AG08396 (cell line): ENCODE measurements around the gene PCSK4.
"Not testable (repeated sequence)": the region's sequence is repeated elsewhere in the genome, so short reads cannot be mapped to it uniquely, and the experiment has no call there.

Experiments used
- DNase-seq: peaks from one replicate; pipeline ENCODE4 v3.0.0; 2012; ENCODE audit warnings: low spot score, mixed read lengths

The PCSK4 gene

GRCh38 chr19:1522061-1522460 lies 31.9 kb upstream of the PCSK4 start:
- no peak for DNase-seq

DNA sequence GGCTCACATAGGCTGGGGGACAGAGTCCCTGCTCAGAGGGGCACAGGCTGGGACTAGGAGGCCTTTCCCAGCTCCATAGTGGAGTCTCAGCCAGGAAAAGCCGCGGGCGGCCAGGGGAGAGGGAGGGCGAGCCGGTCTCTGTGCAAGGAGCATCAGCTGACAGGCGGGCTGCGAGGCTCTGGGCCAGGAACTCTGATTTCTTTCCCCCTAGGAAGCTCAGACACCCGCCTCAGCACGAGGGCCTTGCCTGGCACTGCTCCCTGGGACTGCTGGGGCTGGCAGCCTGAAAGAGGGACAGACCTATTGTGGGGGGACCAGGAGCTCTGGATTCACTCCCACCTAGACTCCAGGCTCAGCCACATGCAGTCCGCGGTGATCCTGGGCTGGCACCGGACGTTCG lies 31.5 kb upstream of the PCSK4 start:
- no peak for DNase-seq

DNA sequence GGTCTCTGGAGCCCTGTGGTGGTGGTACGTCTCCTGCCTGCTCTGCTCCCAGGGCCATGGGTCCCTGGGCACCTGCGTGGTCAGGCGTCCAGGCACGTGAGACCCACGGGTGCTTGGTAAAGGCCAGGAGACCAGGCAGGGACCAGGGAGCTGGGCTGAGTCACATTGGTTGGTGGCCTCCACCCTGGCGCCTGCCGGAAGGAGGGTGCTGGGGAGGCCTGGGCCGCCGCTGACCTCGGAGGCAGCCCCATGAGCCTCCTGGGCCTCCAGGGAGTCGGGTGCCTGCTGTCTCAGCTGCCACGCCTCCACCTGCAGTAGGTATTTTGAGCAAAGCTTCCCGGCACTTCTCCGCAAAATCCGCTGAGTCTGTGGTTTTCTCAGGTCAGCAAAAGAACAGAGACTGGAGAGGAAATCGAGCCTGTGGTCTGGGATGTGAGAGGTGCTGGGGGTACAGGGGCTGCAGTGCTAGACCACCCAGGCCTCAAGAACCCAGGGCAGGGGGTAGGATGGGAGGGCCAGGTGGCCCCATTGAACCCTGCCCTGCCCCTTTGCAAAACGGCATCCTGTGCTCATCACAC lies 30.1 kb upstream of the PCSK4 start:
- DNase-seq, result no peak

DNA sequence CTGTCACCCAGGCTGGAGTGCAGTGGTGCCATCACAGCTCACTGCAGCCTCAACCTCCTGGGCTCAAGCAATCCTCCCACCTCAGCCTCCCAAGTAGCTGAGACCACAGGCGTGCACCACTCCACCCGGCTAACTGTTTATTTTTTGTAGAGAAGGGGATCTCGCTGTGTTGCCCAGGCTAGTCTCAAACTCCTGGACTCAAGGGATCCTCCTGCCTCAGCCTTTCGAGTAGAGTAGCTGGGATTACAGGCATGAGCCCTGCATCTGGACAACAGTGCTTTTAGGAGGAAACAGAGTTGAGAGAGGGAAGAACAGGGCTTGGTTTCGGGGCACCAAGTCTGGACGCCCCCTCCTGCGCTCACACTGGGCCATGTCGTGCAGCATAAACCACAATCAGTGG lies 29.7 kb upstream of the PCSK4 start:
- DNase-seq, result not testable (repeated sequence)

DNA sequence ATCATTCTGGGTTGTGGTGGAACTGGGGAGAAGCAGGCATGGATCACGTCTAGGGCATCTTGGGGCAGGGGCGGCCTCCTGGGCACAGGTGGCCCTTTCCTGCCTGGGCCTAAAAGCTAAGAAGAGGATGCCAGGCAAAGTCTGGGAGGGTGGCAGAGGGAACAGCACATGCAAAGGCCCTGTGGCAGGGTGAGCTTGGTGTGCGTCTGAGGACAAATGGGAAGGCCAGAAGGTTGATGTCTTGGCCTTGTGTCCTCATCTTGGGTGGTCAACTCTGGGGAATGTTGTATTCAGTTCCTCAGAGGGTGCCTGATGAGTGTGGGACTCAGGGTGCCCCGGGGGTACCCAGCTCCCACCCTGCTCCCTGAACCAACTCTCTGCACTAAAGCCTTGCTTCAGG lies 28.3 kb upstream of the PCSK4 start:
- DNase-seq, result no peak

- no peak for DNase-seq
Observed at GRCh38 chr19:1516395-1516753, 26.2 kb upstream of the PCSK4 start.

DNA sequence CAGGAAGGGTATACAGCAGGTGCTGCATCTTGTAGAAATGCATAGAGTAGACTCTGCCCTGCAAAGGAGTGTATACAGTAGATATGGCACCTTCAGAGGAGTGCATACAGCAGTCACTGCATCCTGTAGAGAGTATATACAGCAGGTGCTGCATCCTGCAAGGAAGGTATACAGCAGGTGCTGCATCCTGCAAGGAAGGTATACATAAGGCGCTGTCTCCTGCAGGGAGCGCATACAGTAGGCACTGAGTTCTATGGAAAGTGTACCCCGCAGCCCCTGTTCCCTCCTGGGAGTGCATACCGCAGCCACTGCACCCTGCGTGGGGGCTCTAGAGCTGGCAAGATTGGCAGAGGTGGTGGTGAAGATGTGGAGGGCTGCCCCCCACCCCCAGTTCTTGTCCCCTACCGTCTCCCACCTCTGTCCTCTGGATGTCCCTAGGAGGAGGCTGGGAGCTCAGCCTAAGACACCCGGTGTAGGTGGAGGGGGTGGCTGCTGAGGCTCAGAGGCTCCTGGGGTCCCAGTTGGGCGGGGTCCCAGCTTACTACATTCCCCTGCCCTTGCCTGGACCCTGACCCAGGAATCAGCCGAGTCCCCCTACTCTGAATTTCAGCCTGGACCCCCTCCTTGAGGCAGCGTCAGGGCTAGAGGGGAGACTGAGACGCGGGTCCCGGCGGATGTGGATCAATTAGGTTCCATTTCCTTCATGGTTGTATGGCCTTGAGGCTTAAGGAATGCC lies 25.0 kb upstream of the PCSK4 start:
- no peak for DNase-seq

DNA sequence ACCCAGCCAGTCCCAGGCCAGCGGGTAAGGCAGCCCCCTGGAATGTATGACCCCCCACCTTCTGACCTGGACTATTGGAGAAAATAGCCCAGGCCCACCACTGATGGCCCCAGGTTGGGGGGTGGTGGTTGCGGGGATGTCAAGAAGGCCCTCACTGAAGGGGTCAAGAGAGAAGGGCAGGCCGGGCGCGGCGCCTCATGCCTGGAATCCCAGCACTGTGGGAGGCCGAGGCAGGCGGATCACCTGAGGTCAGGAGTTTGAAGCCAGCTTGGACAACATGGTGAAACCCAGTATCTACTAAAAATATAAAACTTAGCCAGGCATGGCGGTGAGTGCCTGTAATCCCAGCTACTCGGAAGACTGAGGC lies 24.1 kb upstream of the PCSK4 start:
- DNase-seq, result no peak

- DNase-seq, result peak; percentile 86
Observed at GRCh38 chr19:1513499-1514294, 23.5 kb upstream of the PCSK4 start.

DNA sequence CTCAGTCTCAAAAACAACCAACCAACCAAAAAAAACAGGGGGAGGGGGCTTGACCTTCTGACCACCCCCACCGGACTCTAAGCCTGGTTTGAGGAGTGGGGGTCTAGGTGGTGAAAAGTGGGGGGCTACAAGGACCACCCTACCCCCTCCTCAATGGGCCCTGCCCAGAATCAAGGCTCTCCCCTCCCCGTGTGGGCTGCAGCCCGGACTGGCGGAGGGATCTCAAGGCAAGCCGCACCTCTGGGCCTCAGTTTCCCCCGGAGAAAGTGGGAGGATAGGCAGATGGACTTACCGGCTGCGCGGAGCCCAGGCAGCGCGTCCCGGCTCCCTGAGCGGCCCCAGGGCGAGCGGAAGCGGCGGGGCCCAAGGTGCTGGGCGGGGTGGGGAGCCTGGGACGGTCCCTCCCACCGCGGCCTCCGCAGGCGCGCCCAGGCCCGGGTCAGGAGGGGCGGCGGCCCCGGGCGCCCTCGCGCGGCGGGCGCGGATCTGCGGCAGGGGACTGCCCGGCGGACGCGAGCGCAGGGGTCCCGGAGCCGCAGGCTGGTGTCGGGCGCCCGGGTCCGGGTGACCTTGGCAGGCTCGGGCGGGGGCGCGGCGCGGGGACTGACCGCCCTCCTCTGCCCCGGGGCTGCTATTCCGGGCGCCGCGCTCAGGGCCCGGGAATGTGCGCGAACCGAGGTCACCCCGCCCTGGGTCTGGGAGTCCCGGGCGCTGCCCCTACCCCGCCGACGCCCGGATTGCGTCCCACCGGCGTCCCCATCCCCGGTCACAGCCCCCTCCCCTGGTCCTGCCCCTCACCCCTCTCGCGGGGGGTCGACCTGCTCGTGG lies 22.7 kb upstream of the PCSK4 start, which contains the start of gene ADAMTSL5:
ADAMTSL5 (minus strand) TSS at position 349 of the 828 bp plus-strand sequence. CDS start 2,076 bp downstream, outside the sequence.
- DNase-seq, result peak; percentile 88

- DNase-seq, result no peak
Observed at GRCh38 chr19:1511318-1512317, 21.5 kb upstream of the PCSK4 start.

- DNase-seq, result no peak
Observed at GRCh38 chr19:1510807-1511206, 20.7 kb upstream of the PCSK4 start.

- no peak for DNase-seq
Observed at GRCh38 chr19:1510442-1510806, 20.3 kb upstream of the PCSK4 start.

DNA sequence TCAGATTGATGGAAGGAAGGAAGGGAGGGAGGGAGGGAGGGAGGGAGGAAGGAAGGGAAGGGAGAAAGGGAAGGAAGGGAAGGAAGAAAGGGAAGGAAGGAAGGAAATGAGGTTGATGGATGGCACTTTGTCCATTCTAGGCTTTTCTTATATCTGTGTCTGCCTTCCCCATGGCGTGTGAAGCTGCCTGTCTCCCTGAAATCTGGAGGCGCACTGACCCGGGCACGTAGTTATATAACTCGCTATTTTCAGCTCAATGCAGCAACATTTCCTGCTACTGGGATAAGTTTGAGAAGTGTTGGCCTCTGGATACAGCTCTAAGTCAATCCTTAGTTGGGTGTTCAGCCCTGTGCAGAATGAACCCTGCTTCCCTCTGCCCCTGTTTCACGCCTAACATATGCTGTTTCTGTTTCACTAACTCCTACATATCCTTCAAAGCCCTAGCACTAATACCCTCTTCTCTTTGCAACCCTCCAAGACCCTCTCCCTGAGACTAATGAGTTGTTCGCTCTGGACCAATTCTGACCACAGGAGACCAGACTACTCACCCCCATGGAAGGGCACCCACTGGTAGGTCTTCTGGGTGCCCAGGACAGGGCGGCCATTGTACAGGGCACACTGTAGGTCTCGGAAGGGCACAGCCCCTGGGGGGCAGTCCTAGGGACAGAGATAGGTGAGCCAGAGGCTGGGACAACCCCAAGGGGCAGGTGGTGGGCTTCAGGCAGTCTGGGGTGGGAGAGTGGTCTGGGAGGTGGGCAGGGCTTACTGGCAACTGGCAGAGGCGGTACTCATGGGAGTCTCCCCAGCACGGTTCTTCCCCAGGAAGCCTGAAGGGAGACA lies 19.7 kb upstream of the PCSK4 start:
- no peak for DNase-seq

DNA sequence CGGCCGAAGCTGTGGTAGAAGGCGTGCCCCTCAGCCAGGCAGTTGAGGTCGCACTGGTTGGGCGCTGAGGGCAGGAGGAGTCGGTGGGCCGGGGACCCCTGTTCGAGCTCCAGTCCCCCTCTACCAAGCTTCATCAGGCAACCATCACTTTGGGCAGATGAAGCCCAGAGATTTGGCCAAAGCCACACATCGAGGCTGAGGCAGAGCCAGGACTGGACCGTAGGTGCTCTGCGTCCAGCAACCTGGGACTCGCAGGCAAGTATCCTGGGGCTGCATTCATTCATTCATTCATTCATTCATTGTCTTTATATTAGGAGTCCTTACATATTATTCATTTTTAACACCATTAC lies 18.3 kb upstream of the PCSK4 start:
- DNase-seq, result no peak

- peak; percentile 100 for DNase-seq
Observed at GRCh38 chr19:1507763-1508506, 17.8 kb upstream of the PCSK4 start.

DNA sequence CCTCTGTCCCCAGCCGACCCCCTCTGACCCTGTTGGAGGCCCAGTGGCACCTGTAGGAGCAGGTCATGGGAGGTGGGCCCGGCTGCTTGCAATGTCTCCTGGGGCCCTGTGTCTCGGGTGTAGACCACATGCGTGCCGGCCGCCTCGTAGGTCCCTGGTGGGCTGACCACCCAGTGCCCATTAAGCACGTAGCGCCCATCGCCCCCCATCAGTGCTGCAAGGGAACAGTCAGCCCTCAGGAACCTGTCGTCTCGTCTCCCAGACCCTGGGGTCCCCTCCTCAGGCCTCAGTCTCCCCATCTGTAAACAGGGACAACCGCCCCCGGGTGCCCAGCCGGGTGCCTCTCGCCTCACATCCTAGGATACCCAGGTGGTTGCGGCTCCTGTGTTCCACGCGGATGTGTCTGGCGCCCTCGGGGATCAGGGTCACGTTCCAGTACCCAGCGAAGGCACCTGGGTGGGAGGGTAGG lies 17.1 kb upstream of the PCSK4 start:
- no peak for DNase-seq

DNA sequence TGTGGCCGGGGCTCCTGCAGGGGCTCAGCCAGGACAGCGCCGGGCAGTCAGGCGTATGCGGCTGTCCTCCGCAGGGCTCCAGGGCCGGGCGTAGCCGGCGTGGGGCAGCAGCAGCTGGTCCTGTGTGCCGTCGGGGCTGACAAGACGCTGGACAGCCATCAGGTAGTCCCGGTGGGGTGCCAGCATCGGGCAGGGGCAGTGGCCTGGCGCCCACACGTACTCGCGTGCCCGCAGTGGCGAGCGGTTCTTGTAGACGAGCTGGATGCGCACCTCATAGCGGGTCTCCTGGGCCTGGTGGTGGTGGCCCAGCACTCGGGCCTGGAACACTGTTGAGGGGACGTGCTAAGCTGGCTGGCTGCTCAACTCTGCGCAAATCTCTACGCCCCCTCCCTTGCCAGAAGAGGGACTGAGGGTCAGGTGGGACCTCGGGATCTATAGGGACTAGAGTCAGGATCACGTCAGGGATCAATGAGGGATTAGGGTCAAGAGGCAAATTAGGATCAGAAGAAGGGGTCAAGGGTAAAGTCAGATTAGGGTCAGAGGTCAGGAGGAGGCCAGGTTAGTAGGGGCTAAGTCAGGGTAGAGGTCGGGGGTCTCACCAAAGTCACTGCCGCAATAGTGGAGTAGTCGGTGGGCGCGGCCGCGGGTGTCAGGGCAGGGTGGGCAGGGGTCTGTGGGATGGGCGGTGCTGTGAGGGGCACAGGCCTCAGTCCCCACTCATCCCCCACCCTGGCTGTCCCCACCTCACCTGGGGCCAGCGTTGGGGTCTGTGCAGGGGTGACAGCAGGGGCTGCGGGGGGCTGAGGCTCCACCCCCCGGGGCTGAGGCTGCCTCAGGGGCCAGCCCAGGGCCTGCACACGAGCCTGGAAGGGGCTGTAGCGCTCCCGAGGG lies 16.1 kb upstream of the PCSK4 start:
- DNase-seq, result no peak
